HG03432 (cell line): ENCODE results near the gene KRT33A.
"Not testable (repeated sequence)": the region's sequence is repeated elsewhere in the genome, so short reads cannot be mapped to it uniquely, and the experiment has no call there.

Experiments
- ATAC-seq: cut with Tn5 transposase; IDR thresholded peaks from one replicate; pipeline ENCODE4 v1.9.1; 2021; ENCODE audit warnings: mild to moderate bottlenecking, moderate library complexity; ENCODE audit not compliant: unreplicated experiment

The KRT33A gene

GRCh38 chr17:41366070-41366469, 15.4 kb upstream of the KRT33A start:
- no peak for ATAC-seq

DNA sequence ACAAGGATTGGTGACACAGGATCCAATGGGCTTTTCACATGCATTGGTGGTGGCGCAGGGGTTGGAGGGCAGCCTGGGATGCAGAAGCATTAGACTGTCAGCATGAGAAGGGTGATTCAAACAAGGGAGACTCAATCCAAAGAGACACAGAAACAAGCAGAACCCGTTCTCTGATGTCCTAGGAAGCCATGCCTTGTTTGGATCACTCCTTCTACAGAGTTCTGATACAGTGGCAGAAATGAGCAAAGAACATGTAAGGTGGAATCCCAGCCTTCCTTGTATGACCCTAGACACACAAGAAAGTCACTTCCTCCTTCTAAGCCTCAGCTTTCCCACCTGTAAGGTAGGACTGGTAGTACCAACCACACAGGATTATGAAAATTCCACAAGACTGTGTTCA, 13.3 kb upstream of the KRT33A start:
- ATAC-seq, result no peak

DNA sequence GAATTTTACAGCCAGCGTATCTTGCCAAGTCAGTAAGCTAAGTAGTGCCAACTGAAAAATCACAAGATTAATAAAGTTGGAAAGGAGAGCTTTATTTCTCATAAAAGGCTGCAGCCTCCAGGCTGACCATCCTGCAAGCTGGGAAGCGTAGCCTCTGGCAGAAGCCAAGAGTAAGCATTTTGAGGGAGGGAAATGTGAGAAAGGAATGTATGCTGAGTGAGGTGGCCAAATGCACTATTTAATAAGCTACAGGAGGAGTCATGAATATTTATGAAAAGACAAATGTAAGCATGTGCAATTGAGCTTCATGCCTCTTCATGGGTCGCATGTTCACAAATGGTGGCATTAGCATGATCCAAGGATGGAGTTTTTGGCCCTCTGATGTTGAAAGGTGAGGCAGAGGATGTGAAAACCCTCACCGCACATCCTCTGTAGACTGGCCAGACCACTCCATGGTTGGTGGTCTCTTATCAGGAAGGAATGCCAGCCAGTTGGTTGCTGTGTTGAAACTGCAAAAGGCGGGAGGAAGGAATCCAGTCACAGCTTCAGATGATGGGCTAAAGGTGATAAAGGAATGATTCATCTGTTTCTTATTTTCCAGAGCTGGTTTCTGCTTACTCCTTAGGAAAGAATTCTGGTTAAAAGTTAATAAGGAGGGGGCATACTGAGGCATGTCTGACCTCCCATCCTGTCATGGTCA, 9.8 kb upstream of the KRT33A start:
- no peak for ATAC-seq

GRCh38 chr17:41354536-41354935, 3.9 kb upstream of the KRT33A start:
- no peak for ATAC-seq

DNA sequence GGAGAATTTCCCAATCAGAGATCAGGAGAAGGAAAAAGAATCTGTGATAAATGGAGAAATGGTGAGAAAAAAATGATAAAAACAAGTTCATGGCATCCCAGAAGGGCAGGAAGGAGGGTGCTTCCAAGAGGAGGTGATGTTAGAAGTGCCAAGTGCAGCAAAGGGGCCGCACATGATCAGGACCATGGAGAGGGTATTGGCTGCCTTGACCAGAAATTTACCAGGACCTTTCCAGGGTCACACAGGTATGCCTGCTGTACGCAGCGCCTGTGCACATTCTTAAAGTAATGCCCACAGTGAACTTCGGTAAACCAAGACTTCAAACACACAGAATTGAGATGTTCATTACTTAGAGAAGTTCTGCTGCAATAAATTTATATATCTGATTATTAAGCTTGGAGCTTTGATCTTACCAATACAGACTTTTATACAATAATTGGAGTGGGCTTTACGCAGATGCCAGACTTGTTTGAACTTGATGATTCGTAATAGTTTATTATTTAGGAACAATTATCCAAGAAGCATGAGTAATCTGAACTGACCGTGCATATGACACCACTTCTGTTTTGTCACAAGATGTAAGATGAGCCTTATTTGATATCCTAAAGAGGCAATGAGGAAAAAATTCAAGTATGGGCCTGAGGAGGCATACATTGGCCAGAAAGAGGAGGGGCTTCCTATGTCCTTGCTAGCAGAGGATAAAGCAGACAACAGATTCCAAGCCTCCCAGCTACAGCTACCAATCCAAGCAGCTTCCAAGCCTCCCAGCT, 2.2 kb upstream of the KRT33A start:
- no peak for ATAC-seq

- ATAC-seq, result no peak
These were observed 549 bp upstream of the KRT33A start for GRCh38 chr17:41351177-41351576.

- no peak for ATAC-seq
These were observed 2.5 kb downstream of the KRT33A start for GRCh38 chr17:41347869-41348760.

DNA sequence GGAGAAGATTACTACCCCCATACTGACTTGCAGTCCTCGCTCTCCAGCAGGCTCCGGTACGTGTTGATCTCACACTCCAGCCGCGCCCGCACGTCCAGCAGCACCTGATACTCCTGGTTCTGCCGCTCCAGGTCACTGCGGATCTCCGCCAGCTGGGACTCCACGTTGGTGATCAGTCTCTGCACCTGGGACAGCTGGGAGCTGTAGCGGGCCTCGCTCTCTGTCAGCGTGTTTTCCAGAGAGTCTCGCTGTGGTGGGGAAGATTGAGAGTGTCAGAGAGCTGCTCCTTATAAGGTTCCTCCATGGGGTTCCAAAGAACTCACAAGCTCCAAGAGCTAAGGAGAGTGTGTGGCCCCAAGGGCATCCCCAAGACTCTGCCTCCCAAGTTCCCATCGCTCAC, 4.2 kb downstream of the KRT33A start:
- ATAC-seq, result not testable (repeated sequence)

GRCh38 chr17:41345992-41346391, 4.6 kb downstream of the KRT33A start:
- no peak for ATAC-seq

DNA sequence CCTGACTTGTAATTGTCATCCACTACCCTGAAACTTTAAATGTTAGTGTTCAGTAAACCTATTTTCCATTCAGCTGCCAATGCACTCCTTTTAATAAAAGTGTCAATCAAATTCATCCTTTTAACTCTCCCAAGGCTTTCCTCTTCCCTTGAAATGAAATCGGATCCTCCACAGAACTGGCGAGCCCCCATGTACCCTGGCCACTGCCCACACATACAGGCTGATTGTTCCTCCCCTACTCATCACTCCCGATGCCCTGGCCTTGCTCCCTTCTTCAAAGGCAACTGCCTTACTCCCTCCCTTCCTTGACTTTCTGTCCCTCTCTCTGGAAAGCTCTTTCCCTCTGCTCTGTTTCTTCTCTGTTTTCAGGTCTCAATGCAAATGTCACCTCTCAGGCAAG, 7.6 kb downstream of the KRT33A start:
- no peak for ATAC-seq

GRCh38 chr17:41340934-41341861, 9.4 kb downstream of the KRT33A start:
- ATAC-seq, result no peak

- no peak for ATAC-seq
These were observed 10.1 kb downstream of the KRT33A start for GRCh38 chr17:41340494-41340893.

GRCh38 chr17:41339571-41340172, 11.0 kb downstream of the KRT33A start:
- ATAC-seq, result no peak

DNA sequence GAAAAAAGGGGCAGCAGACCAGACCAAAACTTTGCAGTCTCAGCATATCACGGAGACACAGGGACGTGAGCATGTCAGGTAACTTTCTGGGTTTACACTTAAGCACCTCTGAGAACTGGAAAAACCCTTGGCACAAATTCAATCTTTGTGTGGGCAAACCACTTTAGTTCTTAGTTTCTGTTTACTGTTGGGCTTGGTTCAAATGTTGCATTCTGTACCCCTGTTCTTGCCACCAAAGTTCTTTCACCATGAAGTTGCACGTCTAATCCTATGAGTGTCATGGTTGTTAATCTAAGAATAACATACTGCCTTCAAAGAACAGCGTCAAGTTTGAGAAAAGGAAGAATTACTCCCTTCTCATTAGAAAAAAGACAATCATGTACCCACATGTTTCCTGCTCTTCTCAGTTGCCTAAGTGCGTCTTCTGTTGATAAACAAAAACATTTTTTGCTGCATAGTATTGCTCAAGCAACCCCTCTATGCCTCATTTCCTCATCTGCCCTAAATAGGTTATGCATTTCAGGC, 11.6 kb downstream of the KRT33A start:
- no peak for ATAC-seq

- no peak for ATAC-seq
These were observed 14.9 kb downstream of the KRT33A start for GRCh38 chr17:41335747-41336146.

DNA sequence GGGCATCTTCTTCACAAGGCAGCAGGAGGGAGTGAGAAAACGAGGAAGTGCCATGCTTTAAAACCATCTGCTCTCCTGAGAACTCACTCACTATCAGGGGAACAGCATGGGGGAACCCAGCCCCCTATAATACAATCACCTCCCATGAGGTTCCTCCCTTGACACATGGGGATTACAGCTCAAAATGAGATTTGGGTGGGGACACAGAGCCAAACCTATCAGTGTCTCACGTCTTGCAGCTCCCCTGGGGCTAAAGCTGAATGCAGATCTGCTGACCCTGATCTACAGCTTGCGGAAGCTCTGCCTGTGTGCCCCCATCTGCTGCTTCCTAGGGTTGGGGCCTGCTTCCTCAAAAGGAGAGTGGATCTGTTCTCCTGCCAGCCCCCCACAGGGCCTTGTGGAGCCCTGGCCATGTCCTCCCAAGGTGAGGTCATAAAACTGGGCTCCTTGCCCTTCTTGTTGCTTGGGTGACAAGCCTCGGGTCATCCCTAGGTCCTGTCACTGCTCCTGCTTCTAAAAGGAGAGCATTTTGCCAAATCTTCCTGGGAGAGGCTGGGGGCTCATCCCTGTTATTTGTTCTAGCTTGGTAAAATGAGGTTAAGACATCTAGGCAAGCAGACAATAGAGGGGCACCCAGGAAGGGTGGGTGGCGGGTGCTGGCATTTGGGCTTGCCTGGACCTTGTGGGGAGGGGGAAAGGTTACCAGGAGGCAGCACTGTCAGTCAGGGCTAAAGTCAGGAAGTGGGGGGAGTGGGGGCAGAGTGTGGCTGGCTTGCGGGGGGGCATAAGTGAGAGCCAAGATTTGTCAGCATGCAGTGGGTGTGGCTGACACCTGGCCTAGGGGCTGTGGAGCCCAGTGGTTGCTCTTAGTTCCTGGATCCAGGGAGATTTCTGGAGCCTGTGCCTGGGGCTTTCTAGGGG, 16.0 kb downstream of the KRT33A start:
- no peak for ATAC-seq

- no peak for ATAC-seq
These were observed 16.8 kb downstream of the KRT33A start for GRCh38 chr17:41333836-41334235.

GRCh38 chr17:41333098-41333497, 17.5 kb downstream of the KRT33A start:
- ATAC-seq, result no peak

- no peak for ATAC-seq
These were observed 18.4 kb downstream of the KRT33A start for GRCh38 chr17:41332239-41332638.
